HepG2 (cell line): ENCODE results near the gene HSDL2. TPM values are rescaled to one million over a fixed set of nuclear protein-coding genes. Genes with fewer than 3 reads are reported as not detected.

ENCODE experiments used
- ATAC-seq: fragments of 200-7000 bp; cut with Tn5 transposase; 3 replicates; pipeline ENCODE4 v1.9.1; 2020; ENCODE audit warnings: mild to moderate bottlenecking, moderate library complexity
- BruUV-seq: library from RNA; stranded (reverse); fragments of 400-500 nt; replicated peaks from 2 replicates; lab custom pipeline; 2021; lab: Mats Ljungman, UMichigan
- CTCF ChIA-PET: fragments of 300-600 bp; formaldehyde crosslinking; extraction: SDS; loops from one replicate; lab custom pipeline; 2021; ENCODE audit warnings: low total read pairs, inconsistent platforms, low intra/inter-chr PET ratio; lab: Yijun Ruan, JAX
- POLR2A ChIA-PET: fragments of 350-600 bp; sonication (Branson Sonifier 250); formaldehyde crosslinking; loops from one replicate; lab custom pipeline; 2020; ENCODE audit warnings: antibody characterized with exemption, inconsistent platforms; lab: Yijun Ruan, JAX
- DNase-seq: peaks from one replicate; pipeline ENCODE4 v3.0.0-alpha.2; 2015; ENCODE audit warnings: low spot score
- FAIRE-seq: peaks from 3 replicates; lab custom pipeline; 2011; peaks lifted over from hg19 to GRCh38; lab: Jason Lieb, UNC
- H2AFZ ChIP-seq: one replicate; pipeline ENCODE4 v1.6.1; 2011; ENCODE audit warnings: low read length, inconsistent platforms
- H3K27ac ChIP-seq: fragments of 300-600 bp; 3 replicates; pipeline ENCODE4 v1.8.0; 2011; ENCODE audit warnings: mixed run types, mild to moderate bottlenecking, mixed read lengths, low read length, inconsistent platforms; ENCODE audit not compliant: insufficient read depth; ENCODE audit errors: extremely low read length
- H3K27me3 ChIP-seq, 2 experiments: fragments of 200-600 bp in 1 of 2; 2 replicates in 1 of 2; 3 replicates in 1 of 2; pipeline versions ENCODE4 v1.6.0 to v1.8.0; 2011; ENCODE audit warnings: low read length in 2 of 2, mild to moderate bottlenecking in 2 of 2, moderate library complexity in 2 of 2, inconsistent platforms in 1 of 2; ENCODE audit not compliant: insufficient read depth in 2 of 2, control insufficient read depth in 1 of 2
- H3K36me3 ChIP-seq, 2 experiments: fragments of 200-600 bp in 1 of 2; replicated peaks in 1 of 2; 2 replicates in 1 of 2; 3 replicates in 1 of 2; pipeline versions ENCODE4 v1.5.1 to v1.8.0; 2011; ENCODE audit warnings: low read length in 2 of 2, inconsistent platforms in 1 of 2; ENCODE audit not compliant: insufficient read depth in 2 of 2, control insufficient read depth in 1 of 2
- H3K4me1 ChIP-seq: 2 replicates; pipeline ENCODE4 v1.5.1; 2012; ENCODE audit warnings: low read length, inconsistent platforms; ENCODE audit not compliant: insufficient read depth
- H3K4me2 ChIP-seq: 2 replicates; pipeline ENCODE4 v1.6.0; 2011; ENCODE audit warnings: low read depth, low read length, inconsistent platforms
- H3K4me3 ChIP-seq, 3 experiments: fragments of 200-600 bp in 1 of 3; sonication (generic), shearing (Covaris generic) in 1 of 3; replicated peaks in 1 of 3; 2 replicates each; pipeline ENCODE4 v1.5.1; 2011 to 2016; ENCODE audit warnings: low read length in 3 of 3, inconsistent platforms in 2 of 3, low read depth in 2 of 3, mild to moderate bottlenecking in 2 of 3, control low read depth in 1 of 3, mixed read lengths in 1 of 3; ENCODE audit not compliant: insufficient read depth in 1 of 3
- H3K79me2 ChIP-seq: one replicate; pipeline ENCODE4 v1.6.1; 2011; ENCODE audit warnings: low read length, inconsistent platforms; ENCODE audit not compliant: insufficient read depth
- H3K9ac ChIP-seq: 2 replicates; pipeline ENCODE4 v1.6.0; 2011; ENCODE audit warnings: mild to moderate bottlenecking, low read depth, low read length, inconsistent platforms; ENCODE audit not compliant: insufficient read depth
- H3K9me3 ChIP-seq: 2 replicates; pipeline ENCODE4 v1.5.1; 2012; ENCODE audit warnings: mild to moderate bottlenecking, low read length
- H4K20me1 ChIP-seq: 2 replicates; pipeline ENCODE4 v1.6.0; 2011; ENCODE audit warnings: inconsistent platforms, mild to moderate bottlenecking, low read length, moderate library complexity; ENCODE audit not compliant: insufficient read depth
- ESRRA ChIP-seq: sonication (generic); formaldehyde crosslinking; IDR thresholded peaks from 2 replicates; pipeline ENCODE4 v1.5.1; 2020; ENCODE audit warnings: mild to moderate bottlenecking, low read depth, missing genetic modification reagents
- GPBP1L1 ChIP-seq: sonication (generic); formaldehyde crosslinking; IDR thresholded peaks from 2 replicates; pipeline ENCODE4 v1.5.0; 2020; ENCODE audit warnings: mild to moderate bottlenecking, missing genetic modification reagents
- ZBTB44 ChIP-seq: sonication (generic); formaldehyde crosslinking; IDR thresholded peaks from 2 replicates; pipeline ENCODE4 v1.4.0; 2020; ENCODE audit warnings: missing genetic modification reagents
- ZSCAN21 ChIP-seq: sonication (generic); formaldehyde crosslinking; IDR thresholded peaks from 2 replicates; pipeline ENCODE4 v1.8.0; 2022; ENCODE audit warnings: mild to moderate bottlenecking, missing genetic modification reagents, moderate library complexity, borderline replicate concordance
- WGBS: methylation state at CpG from one replicate; pipeline ENCODE4 v1.1.6; 2017; ENCODE audit warnings: low lambda C conversion rate; 5-methylcytosine and 5-hydroxymethylcytosine counted together
- in situ Hi-C: cut with HindIII; loops from 2 replicates; pipeline ENCODE4 v1.10.0; 2017; ENCODE audit warnings: low pct_unique_long_range_greater_than_20kb; ENCODE audit not compliant: extremely low pct_ligation_motif_present
- intact Hi-C: fragments of 100-400 bp; cut with micrococcal nuclease; formaldehyde crosslinking; loops from one replicate; pipeline ENCODE4 v1.10.0; 2022; ENCODE audit not compliant: unreplicated experiment
- polyA plus RNA-seq, 8 experiments: library from polyadenylated mRNA; depleted of rRNA in 3 of 8; stranded (reverse) in 7 of 8; unstranded in 1 of 8; fragments of >200 nt; fragmentation: Illumina TruSeq in 4 of 8; extraction: Trizol in 4 of 8; gene quantifications; 2 replicates each; pipeline versions ENCODE4 v1.2.1 to v1.2.3, GENCODE V29; 2011 to 2016; ENCODE audit warnings: low read depth in 4 of 8, missing spikeins in 1 of 8, mixed read lengths in 1 of 8; ENCODE audit not compliant: insufficient read depth in 1 of 8
- total RNA-seq, 5 experiments: library from RNA; depleted of rRNA; stranded (reverse); fragments of >200 nt; fragmentation: Illumina TruSeq; extraction: Trizol; gene quantifications; 2 replicates each; pipeline ENCODE4 v1.2.3, GENCODE V29; 2016; ENCODE audit warnings: low read depth in 1 of 5

Gene HSDL2
- total and polyA plus RNA-seq, 2 of the 13 experiments (the other 11 are each of a cell fraction or from before 2014, with no cell fraction given), result 55.3 to 80.2 TPM

- H3K4me3 ChIP-seq, result no peak overlapping the region
- FAIRE-seq, result no peak
- no peak for ATAC-seq
Measured at GRCh38 chr9:112349008-112349333, 30.9 kb upstream of the HSDL2 start.

More at GRCh38 chr9:112349008-112349333, 30.9 kb upstream of the HSDL2 start:
- Histone ChIP-seq H3K4me1 (peaks cover 61% of the 10 kb centered on the region), H3K4me2 (peak overlapping the region; percentile 54; the same call in 1 of the 2 replicates), H2AFZ (peak overlapping the region; percentile 5), H3K9ac (0 out of 2 replicates have a peak overlapping the region, but pooled peaks have one; percentile 20), H3K27ac (peak overlapping the region; percentile 37), H3K36me3 (no peaks in the 10 kb centered on the region), H3K27me3 (no peaks in the 10 kb centered on the region), H3K9me3 (no peaks in the 10 kb centered on the region), H4K20me1 (no peaks in the 10 kb centered on the region), H3K79me2 (no peaks in the 10 kb centered on the region)
- no TSS peak for BruUV-seq
- POLR2A ChIA-PET, result no interaction called here
- in situ Hi-C loops, result no loop called here
- CTCF ChIA-PET, result no interaction called here
- no peak for DNase-seq
- WGBS, result 86% methylated on average over 4 of the region's 4 CpGs
- TF ChIP-seq ZBTB44 (no peak), GPBP1L1 (no peak), ESRRA (CRISPR knock-in tag) (no peak), ZSCAN21 (CRISPR knock-in tag) (no peak)
- intact Hi-C loops, result no loop called here
